Measurements from ENCODE around the gene ITGA8.

Gene ITGA8

GRCh38 chr10:15472008-15472407, 247.7 kb downstream of the ITGA8 start:
- no peak for DNase-seq (ENCODE audit: low read depth, low spot score)

DNA sequence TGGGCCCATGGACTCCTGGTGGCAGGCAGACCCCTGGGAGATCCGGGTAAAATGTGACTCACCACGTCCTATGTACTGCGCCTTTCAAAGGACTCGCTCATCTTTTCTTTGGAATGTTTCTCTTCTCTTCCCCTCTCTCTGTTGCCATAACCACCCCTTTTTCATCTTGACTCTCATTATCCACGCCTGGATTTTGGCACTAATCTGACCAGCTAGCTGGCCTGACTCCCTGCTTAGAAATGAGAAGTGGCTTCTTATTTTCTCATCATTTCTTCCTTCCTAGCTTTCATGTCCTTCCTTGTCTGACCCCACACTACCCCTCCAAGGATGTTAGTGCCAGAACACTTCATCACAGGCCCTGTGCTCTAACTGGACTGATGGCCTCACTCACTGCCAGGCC, 250.6 kb downstream of the ITGA8 start:
- no peak for DNase-seq (ENCODE audit: low read depth, low spot score)

- no peak for DNase-seq (ENCODE audit: low read depth, low spot score)
These were observed 255.3 kb downstream of the ITGA8 start for GRCh38 chr10:15464381-15464780.

All from brain pericyte (primary cell).